ENCODE measurements around the gene BPGM. TPM values are rescaled to one million over a fixed set of nuclear protein-coding genes. Genes with fewer than 3 reads are reported as not detected.

The BPGM gene
- total and polyA plus RNA-seq, 2 experiments from 2014 or later: 16.9 TPM

- TF ChIP-seq ZNF462 (CRISPR knock-in tag; IDR thresholded peaks at IDR 0.05) (no peak), POLR2AphosphoS5 (IDR thresholded peaks at IDR 0.05; ENCODE audit: low read depth) (no peak), ETS1 (IDR thresholded peaks at IDR 0.05) (no peak), EZH2 (IDR thresholded peaks at IDR 0.05; ENCODE audit: low read depth, unreplicated experiment) (no peak), EZH2phosphoT487 (IDR thresholded peaks at IDR 0.05; ENCODE audit: unreplicated experiment) (no peak), ZNF114 (CRISPR knock-in tag; IDR thresholded peaks at IDR 0.05) (no peak), ZNF331 (CRISPR knock-in tag; IDR thresholded peaks at IDR 0.05; ENCODE audit: low read depth) (no peak), CREB1 (CRISPR knock-in tag; IDR thresholded peaks at IDR 0.05; ENCODE audit: low read depth) (no peak), NANOG (IDR thresholded peaks at IDR 0.05; ENCODE audit: borderline replicate concordance) (no peak), JUNB (IDR thresholded peaks at IDR 0.05; ENCODE audit: unreplicated experiment) (no peak)
Measured at GRCh38 chr7:134674424-134674823, 27.8 kb downstream of the BPGM start (continued).
